GM19023 (cell line): ENCODE measurements around the gene CCNJL.

Source experiments
- ATAC-seq: cut with Tn5 transposase; IDR thresholded peaks from one replicate; pipeline ENCODE4 v1.9.1; 2021; ENCODE audit warnings: mild to moderate bottlenecking, moderate library complexity; ENCODE audit not compliant: unreplicated experiment

CCNJL gene

DNA sequence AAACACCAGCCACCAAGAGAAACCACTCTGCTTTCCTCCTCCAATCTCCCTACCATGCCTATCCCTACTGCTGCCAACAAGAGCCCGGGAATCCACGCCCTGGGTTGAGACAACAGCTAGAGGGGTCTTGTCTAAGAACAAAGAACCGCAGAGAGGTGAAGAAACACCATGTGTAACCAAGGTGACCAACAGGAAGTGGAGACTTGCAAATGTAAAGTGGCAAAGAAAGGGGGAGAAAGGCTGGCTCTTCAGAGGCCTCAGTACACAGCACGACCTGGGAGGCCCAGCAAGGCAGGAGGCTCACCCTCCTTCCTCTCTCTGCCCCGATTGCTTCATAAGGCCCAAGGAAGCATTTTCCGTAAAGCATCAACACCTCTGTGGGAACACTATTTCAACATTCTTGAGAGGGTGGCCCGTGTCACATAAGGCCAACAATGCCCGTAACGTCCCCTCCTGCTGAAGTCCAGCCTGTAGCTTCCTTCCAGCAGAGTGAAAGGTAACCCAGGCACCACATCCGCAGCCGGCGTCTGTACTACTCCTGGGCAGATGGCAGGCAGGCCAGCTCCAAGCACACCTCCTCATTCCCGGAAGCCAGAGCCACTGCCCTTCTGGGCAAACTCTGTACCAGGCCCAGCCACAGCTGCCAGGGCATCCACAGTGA is 18.3 kb downstream of the CCNJL start:
- no peak for ATAC-seq

DNA sequence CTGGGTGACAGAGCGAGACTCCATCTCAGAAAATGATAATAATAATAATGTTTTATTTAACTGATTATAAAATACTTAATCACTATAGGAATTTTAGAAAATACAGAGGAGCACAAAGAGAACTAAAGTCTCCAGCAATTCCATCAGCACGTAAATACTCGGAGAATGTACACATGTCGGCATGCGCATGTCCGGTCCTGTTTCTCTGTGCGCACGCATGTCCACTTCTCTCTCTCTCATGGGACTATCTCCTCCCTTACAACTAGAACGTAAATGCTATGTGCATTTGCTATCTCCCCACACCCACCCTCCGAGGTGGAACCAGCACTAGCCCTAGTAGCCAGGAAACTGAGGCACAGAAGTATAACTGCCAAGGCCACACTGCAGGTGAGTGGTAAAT is 19.0 kb downstream of the CCNJL start:
- ATAC-seq, result no peak

DNA sequence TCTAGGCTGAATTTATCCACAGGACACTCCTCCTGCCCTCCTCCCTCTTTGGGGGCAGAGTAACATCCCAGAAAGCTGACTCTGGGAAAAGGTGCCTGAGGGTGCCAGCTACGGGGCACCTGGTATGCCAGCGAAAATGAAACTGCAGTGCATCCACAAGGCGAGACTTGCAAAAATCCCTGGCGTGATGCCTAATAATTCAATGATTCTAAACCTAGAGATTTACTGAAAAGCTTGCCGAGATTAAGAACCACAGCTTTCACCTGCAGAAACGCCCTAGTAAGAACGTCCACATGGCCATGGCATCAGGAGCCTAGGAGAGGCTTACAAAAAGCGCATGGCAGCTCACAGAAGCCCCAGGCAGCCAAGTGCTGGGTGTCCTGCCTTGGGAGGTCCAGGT is 20.9 kb downstream of the CCNJL start:
- no peak for ATAC-seq

DNA sequence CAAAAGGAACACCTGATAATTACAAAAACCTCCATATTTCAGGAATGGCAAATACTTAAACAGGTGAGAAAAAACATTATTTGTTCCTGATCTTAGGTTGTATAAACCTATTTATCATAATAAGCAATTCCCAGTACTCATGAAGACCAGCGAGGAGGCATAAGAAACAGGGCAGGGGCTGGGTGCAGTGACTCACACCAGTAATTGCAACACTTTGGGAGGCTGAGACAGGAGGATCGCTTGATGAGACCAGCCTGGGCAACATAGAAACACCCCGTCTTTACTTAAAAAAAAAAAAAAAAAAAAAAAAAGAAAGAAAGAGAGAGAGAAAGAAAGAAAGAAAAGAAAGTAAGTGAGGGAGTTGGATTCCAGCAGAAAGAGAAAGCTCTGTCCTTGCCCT is 21.6 kb downstream of the CCNJL start:
- no peak for ATAC-seq

DNA sequence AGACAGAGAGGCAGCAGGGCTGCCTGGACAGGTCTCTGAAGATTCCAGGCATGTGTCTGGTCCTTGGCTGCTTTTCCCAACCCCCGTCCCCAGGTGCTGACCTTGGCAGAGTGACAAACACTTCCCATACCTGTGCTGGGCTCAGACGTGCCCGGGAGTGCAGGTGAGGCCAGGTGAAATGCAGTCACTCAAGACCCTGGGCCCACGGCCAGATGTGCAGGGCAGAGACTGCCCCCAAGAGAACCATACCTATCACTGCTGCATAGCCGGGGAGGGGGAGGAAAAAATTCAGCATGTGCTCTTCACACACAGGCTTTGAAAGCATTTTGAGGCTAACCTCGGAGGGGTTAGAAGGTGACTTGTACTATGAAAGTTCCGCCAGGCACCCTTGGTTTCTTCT is 22.6 kb downstream of the CCNJL start:
- ATAC-seq, result no peak

DNA sequence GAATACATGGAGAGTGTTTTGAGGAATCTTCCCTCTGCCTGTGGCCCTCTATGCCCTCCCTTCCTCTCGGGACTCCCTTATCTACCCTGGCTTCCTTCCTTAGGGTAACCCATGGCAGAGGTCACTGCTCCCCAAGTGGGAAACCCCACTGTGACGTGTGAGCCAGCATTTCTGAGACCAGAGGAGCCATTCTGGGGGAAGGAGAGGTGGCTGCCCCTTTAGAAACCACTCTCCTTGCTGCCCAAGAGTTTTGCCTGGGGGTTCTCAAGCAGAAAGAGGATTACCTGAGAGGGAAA is 23.1 kb downstream of the CCNJL start:
- ATAC-seq, result no peak

DNA sequence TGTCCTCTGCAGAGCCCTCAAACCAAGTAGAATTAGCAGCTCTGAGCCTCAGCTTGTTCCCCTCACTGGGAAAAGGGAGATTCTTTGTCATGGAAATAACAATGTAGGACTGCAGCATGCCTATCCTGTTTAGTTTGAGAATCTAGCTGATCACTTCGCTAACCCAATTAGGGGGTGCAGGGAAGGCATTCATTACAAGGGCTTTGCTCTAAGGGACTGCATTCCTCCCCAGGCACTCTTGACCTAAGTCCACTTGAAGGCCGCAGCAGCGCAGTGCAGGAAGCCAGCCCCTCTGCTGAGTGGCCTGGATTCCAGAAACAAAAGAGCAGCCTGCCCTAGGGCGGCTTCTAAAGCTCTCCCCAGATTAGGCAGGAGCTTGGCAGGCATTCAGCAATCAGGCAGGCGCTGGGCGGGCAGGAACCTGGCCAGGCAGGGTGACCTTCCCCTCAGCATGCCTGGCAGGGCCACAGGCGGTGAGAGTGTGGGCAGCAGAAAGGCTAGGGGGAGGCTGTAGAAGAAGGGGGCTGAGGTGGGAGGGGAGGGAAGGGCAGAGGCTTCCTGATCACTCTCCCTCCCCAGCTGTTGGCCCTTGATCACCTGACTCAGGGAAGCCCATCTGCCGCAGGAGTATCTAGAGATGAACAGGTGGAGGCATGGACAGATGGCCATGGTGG is 24.8 kb downstream of the CCNJL start:
- ATAC-seq, result no peak

DNA sequence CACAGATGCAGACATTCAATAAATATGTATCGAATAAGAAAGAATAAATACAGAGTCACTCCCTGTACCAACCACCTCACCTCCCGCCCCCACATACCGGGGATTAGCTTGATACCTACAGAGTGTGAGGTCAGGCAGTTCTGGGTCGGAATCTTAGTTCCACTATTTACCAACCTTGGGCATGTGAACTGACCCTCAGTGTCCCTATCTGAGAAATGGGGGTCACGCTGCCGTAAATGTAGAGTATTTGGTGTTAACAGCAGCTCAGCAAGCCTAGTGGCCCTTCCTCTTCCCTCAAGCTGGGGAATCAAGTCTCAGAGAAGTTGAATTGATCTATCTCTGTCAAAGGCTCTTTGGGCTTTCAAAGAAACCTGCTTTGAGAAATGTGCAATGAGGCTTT is 25.4 kb downstream of the CCNJL start:
- ATAC-seq, result no peak

DNA sequence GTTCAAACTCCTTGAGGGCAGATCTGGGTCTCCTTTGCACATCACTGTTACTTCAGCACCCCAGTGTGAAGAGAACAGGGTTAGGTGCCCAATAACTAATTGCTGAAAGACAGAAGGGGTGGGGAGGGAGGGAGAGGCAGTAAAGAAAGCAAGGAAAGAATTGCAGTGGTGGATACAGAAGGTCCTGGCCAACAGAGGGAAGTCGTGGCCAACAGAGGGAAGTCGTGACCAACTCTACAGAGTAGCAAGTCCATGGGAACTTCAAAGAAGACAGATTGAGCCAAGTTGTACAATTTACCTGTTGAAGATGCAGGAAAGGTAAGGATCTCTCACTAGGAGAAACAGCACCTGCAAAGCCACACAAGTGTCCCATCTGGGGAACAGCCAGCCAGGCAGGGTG is 27.0 kb downstream of the CCNJL start:
- ATAC-seq, result no peak

DNA sequence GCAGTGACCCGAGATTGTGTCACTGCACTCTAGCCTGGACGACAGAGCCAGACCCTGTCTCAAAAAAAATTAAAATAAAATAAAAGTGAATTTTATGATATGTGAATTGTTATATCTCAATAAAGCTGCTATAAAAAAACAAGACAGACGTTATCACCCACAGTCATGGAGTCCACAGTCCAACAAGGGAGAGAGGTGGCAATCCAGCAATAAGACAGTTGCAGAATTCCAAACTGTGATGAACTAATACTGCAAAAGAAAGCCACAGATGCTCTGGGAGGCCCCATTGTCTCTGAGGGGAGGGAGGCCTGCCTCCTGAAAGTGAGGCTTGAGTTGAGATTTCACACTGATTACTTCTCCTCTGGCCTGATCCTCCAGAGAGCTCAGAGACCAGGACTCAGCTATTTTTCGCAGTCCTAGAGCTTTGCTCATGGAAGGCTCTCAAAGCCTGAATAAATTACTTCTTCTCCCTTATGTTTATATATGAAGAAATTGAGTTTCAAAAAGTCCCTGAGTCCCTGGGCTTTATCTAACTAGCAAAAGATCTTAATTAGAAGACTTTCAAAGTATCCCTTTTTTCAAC is 28.0 kb downstream of the CCNJL start:
- no peak for ATAC-seq

DNA sequence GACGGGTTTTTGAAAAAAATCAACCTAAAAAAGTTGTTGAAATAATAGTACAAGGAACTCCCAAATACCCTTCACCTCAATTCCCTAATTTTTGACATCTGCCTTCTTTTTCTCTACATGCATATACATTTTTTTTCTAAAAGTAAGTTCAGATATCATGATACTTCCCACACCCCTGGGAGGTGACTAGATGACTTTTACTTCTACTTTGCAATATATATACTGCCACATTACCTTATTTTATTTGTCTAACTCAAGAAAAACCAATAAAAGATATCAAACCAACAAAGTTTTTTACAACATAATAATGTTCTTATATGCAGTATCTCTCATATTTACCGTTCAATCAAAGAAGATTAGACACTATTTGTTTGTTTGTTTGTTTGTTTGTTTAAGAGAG is 31.1 kb downstream of the CCNJL start:
- no peak for ATAC-seq

DNA sequence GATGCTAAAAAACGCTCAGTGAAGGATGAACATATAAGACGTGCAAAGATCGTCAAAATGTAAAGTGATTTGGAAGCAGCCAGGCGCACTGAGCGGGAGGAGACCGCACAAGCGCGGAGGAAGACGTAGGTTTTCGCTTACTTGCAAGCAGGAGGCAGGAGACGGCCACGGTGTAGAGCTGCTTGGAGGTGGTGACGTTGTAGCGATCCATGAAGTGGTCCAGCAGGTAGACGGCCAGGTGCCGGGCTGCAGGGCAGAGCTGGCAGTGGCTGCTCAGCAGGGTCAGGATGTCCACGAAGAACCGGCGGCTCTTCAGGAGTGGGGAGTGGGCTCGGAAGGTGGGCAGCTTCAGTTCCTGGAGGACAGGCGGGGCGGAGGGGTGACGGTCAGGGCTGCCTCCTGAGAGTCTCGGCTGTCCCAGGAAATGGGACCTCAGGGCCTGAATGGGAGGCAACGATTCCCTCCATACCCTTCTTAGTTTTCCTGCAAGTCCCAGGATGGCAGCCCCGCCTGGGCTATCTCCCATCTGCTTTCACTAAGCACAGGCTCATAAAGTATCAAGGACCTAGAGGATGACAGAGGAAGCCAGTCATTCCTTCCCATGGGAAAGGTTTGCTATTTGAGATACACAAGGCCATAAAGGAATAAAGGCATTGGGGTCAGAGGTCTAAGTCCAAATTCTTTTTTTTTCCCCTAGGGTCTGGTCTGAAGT is 31.8 kb downstream of the CCNJL start:
- no peak for ATAC-seq

DNA sequence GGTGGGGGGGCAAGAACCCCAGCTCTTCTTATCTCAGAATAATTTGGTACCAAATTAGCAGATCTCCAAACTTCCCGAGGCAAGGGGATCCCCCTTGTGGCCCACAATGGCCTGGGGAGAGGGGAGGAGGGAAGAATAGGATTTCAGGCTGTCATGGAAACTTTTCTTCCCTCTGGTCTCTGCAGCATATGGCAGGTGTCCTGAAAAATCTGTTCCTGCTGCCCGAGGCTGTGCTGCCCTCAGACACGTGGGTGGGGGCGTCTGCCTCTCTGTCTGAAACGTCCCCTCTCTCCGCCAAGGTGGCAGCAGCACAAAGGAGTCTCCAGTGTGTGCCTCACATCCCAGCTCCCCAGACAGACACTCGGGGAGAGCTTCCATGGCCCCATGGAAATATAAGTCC is 34.0 kb downstream of the CCNJL start:
- ATAC-seq, result no peak

DNA sequence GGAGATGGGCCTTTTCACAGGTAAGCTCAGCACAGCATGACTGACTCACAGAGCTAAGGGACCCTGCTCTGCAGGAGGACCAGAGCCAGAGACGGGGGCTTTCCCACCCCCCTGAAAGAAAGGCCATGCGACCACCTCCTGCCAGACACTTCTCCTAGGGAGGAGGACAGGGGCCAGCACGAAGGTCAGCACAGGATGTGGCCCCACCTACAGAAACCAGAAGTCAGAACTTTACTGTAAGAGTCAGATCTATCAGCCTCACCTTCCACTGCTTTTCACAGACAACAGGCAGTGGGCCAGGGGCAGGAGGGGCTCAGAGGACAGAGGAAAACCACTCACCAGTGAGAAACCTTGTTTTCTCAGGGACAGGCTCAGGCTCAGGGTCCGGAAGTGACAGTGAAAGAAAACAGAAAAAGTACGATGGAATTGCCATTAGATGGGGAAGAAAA is 37.9 kb downstream of the CCNJL start:
- no peak for ATAC-seq

DNA sequence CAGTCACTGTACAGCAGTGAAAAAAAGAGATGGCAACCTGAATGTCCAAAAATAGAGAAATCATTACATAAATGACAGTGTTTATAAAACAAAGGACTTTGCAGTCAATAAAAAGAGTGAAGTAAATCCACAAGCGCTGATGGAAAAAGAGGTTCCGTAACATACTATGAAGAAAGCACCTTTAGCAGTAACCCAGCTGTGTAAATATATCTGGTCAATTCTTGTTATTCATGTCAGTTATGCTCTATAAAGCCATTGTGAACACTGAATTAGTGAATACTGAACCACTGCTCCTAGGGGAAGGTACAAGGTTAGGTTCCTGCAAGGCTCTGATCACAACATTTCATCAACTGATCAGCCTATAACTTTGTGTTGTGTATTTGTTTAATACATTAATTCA is 39.5 kb downstream of the CCNJL start:
- ATAC-seq, result no peak

DNA sequence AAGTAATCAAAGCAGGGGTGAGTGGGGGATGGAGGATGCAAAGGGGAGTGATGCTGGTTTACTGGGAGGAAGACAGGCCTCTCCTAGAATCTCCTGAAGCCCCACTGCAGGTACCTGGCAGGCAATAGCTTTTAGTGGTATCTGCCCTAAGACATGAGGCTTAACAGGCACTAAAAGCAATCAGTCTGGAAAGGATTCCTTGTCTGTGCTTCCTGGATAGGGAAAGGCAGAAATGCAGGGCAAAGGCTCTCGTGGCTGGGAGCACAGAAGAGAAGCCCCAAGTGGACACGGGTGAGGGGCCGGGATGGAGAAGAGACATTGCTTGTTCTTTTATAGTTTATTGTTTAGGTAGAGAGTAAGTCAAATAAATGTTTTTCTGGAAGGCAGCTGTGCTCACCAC is 40.1 kb downstream of the CCNJL start:
- no peak for ATAC-seq

DNA sequence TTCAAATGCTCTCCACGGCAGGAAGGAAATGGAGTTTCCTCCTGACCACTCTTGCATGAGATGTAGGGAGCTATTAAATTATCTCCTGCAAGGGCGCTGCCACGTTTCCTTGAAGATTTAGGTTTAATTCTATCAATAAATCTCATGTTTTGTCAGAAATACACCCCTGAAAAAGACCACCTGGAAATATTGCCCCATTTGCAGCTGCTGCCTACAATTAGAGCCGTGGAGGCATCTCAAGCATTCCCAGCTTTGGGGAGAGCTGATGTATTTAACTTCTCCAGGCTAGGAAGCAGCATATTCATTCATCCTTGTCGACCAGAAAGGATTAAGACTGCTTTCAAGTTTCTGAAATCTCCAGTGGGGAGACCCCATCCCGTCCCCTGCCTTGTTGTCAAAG is 40.5 kb downstream of the CCNJL start:
- no peak for ATAC-seq

DNA sequence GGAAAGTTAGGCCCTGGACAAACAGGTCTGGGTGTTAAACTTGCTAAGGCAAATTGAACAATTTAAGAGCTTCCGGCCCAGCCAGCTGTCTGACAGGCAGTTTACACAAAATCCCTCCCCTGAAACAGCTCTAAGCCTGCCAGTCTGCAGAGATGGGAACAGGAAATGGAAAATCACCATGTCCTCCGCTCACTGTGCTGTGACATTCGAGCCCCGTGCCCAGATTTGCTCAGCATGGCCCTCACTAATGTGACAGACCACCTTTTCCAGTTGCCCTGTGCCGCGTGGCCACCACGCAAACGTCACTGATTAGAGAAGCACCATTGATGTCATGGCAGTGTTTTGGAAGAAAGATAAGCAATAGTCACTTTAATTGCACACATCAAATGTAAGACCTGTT is 41.0 kb downstream of the CCNJL start:
- ATAC-seq, result no peak

DNA sequence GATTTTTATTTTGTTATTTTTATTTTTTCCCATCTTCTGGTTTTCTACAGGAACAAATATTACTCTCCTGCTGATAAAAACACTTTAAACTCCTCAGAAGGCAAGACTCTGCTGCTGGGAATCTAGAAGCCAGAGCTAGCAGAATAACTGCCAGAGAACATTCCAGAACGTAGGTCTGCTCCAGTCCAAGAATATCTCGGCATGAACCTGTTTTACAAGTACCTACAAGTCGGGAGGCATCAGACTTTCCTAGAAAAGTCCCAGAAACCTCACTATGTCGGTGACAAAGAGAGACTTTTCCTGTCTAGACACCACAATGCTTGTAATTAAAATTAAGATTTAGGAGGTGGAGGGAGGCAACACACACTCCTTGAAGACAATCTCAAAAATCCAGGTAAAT is 41.7 kb downstream of the CCNJL start:
- no peak for ATAC-seq

DNA sequence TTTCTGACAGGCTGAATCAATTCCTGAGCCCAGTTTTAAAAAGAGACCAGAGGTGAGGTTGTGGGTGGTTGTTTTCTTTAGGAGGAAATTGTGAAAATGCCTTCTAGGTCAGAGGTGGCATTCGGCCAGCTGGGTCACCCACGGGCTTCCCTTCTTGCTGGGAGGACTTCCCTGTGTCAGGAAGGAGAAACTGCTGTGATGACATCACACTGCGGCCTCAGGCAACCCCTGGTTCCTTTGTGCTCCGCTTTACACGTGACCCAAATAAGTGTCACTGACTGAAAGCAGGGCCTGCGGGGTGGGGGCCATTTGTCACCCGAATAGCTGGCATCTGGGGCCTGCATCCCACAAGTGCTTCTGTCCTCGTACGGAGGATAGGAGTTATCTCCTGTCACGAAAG is 43.3 kb downstream of the CCNJL start:
- ATAC-seq, result no peak

DNA sequence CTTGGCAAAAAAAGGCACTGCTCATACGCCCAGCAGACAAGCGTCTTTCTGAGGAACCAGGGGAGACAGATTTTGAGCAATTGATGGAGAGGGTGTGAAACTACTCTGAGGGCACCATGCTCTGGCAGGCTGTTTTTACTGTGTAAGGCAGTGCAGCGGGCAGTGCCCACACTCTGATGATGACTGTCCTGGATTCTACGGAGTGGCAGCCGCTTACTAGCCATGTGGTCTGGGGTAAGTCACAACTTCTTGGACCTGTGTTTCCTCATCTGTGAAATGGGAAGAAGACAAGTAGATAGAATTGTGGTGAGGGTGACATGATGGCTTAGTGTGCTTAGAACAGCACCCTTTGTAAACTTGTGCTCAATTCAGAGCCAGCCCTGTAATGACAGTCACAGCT is 44.2 kb downstream of the CCNJL start:
- ATAC-seq, result no peak

DNA sequence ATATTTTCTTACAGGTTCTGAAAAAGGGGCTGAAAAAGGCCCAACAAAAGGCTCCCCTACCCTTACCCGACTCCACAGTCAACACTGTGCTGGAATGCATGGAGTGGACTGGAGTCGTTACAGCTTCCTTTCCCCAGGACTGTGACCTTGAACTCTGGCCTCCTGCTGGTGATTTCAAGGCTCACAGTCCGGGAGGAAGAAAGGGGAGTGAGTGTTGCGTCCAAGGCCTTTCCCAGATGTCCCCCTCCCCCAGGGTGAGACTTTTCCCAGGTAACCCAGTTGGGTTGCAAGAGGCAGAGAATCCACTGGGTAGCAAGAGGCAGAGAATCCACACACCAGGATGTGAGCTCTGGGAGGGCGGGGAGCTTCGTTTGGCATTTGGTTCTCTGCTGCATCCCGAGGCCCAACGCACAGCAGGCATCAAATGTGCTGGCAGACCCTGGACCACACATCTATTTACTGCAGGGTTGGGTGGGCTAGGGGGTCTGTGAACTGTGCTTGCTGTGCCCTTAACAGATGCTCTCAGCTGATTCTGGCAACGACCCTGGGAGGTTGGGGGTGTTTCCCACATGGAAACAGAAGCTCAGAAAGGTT is 45.5 kb downstream of the CCNJL start:
- no peak for ATAC-seq
